ENCODE results near the gene GAD1.

The GAD1 gene

GRCh38 chr2:170823898-170824215 lies 7.2 kb downstream of the GAD1 start:
- no peak overlapping the region for H3K27ac ChIP-seq (ENCODE audit: low read length)
- no peaks in the 10 kb centered on the region for H3K79me2 ChIP-seq (ENCODE audit: low read length)
- no peak overlapping the region for H3K4me2 ChIP-seq (ENCODE audit: low read depth, low read length)
- no peak overlapping the region for H2AFZ ChIP-seq (ENCODE audit: low read length)
- H3K9me2 ChIP-seq (replicated peaks; ENCODE audit: insufficient read depth, low read length), result no peaks in the 10 kb centered on the region
- H3K4me1 ChIP-seq (ENCODE audit: low read length), result peaks cover 11% of the 10 kb centered on the region
- H3F3A ChIP-seq (ENCODE audit: insufficient read depth, low read length), result no peaks in the 10 kb centered on the region
- H3K4me3 ChIP-seq (ENCODE audit: low read length), result no peak overlapping the region
- no peak for DNase-seq
- no peaks in the 10 kb centered on the region for H3K36me3 ChIP-seq (replicated peaks; ENCODE audit: insufficient read depth, low read length)
- TF ChIP-seq EZH2phosphoT487 (IDR thresholded peaks at IDR 0.05; ENCODE audit: low read length), result no peak
- no peak for TF ChIP-seq EZH2 (optimal IDR thresholded peaks at IDR 0.05; ENCODE audit: low read depth, low read length)
- TF ChIP-seq, protein P1, sequence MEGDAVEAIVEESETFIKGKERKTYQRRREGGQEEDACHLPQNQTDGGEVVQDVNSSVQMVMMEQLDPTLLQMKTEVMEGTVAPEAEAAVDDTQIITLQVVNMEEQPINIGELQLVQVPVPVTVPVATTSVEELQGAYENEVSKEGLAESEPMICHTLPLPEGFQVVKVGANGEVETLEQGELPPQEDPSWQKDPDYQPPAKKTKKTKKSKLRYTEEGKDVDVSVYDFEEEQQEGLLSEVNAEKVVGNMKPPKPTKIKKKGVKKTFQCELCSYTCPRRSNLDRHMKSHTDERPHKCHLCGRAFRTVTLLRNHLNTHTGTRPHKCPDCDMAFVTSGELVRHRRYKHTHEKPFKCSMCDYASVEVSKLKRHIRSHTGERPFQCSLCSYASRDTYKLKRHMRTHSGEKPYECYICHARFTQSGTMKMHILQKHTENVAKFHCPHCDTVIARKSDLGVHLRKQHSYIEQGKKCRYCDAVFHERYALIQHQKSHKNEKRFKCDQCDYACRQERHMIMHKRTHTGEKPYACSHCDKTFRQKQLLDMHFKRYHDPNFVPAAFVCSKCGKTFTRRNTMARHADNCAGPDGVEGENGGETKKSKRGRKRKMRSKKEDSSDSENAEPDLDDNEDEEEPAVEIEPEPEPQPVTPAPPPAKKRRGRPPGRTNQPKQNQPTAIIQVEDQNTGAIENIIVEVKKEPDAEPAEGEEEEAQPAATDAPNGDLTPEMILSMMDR (IDR thresholded peaks at IDR 0.05; ENCODE audit: low read length), result no peak
- no peaks in the 10 kb centered on the region for H4K20me1 ChIP-seq (ENCODE audit: insufficient read depth, low read length)
- peaks cover 54% of the 10 kb centered on the region for H3K27me3 ChIP-seq (replicated peaks; ENCODE audit: insufficient read depth, low read length)
- H3K9me3 ChIP-seq (replicated peaks; ENCODE audit: insufficient read depth, low read length), result no peaks in the 10 kb centered on the region
- no peak overlapping the region for H3K9ac ChIP-seq (ENCODE audit: low read length)

- Histone ChIP-seq H2AFZ (ENCODE audit: low read length) (no peak overlapping the region), H3K4me3 (ENCODE audit: low read length) (no peak overlapping the region), H3K79me2 (ENCODE audit: low read length) (no peaks in the 10 kb centered on the region), H3K36me3 (replicated peaks; ENCODE audit: insufficient read depth, low read length) (no peaks in the 10 kb centered on the region), H3K4me2 (ENCODE audit: low read depth, low read length) (no peak overlapping the region), H3K9me3 (replicated peaks; ENCODE audit: insufficient read depth, low read length) (no peaks in the 10 kb centered on the region), H3K27ac (ENCODE audit: low read length) (no peak overlapping the region), H3F3A (ENCODE audit: insufficient read depth, low read length) (no peaks in the 10 kb centered on the region), H3K27me3 (replicated peaks; ENCODE audit: insufficient read depth, low read length) (peaks cover 47% of the 10 kb centered on the region), H3K9ac (ENCODE audit: low read length) (no peak overlapping the region), H3K4me1 (ENCODE audit: low read length) (peaks cover 11% of the 10 kb centered on the region), H4K20me1 (ENCODE audit: insufficient read depth, low read length) (no peaks in the 10 kb centered on the region), H3K9me2 (replicated peaks; ENCODE audit: insufficient read depth, low read length) (no peaks in the 10 kb centered on the region)
- DNase-seq, result no peak
- no peak for TF ChIP-seq EZH2 (optimal IDR thresholded peaks at IDR 0.05; ENCODE audit: low read depth, low read length)
- TF ChIP-seq, protein P1 (IDR thresholded peaks at IDR 0.05; ENCODE audit: low read length), result no peak
Measured at GRCh38 chr2:170824526-170825015, 7.9 kb downstream of the GAD1 start.

DNA sequence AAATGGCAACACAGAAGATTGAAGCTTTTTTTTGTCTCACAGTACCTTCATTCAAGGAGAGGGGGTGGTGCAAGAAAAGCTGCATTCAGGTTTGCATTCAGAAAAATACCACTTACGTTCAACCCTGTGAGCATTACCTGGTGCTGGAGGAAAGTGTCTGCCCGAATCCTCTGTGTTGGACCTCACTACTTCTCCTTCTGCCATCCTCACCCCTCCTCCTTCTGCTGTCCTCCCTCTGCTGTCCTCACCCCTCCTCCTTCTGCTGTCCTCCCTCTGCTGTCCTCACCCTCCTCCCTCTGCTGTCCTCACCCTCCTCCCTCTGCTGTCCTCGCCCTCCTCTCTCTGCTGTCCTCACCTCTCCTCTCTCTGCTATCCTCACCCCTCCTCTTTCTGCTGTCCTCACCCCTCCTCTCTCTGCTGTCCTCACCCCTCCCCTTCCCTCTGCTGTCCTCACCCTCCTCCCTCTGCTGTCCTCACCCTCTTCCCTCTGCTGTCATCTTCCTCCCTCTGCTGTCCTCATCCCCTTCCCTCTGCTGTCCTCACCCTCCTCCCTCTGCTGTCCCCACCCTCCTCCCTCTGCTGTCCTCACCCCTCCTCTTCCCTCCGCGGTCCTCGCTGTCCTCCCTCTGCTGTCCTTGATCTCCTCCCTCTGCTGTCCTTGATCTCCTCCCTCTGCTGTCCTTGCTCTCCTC lies 11.3 kb downstream of the GAD1 start:
- H3K27ac ChIP-seq (ENCODE audit: low read length), result no peak overlapping the region
- peaks cover 17% of the 10 kb centered on the region for H3K27me3 ChIP-seq (replicated peaks; ENCODE audit: insufficient read depth, low read length)
- no peaks in the 10 kb centered on the region for H3K79me2 ChIP-seq (ENCODE audit: low read length)
- no peak for DNase-seq
- H3F3A ChIP-seq (ENCODE audit: insufficient read depth, low read length), result no peaks in the 10 kb centered on the region
- TF ChIP-seq, protein P1 (IDR thresholded peaks at IDR 0.05; ENCODE audit: low read length), result no peak
- TF ChIP-seq EZH2phosphoT487 (IDR thresholded peaks at IDR 0.05; ENCODE audit: low read length) (no peak), EZH2 (optimal IDR thresholded peaks at IDR 0.05; ENCODE audit: low read depth, low read length) (no peak)
- H3K9ac ChIP-seq (ENCODE audit: low read length), result no peak overlapping the region
- H3K9me3 ChIP-seq (replicated peaks; ENCODE audit: insufficient read depth, low read length), result no peaks in the 10 kb centered on the region
- no peak overlapping the region for H2AFZ ChIP-seq (ENCODE audit: low read length)
- no peaks in the 10 kb centered on the region for H3K36me3 ChIP-seq (replicated peaks; ENCODE audit: insufficient read depth, low read length)
- no peak overlapping the region for H3K4me2 ChIP-seq (ENCODE audit: low read depth, low read length)
- no peaks in the 10 kb centered on the region for H3K9me2 ChIP-seq (replicated peaks; ENCODE audit: insufficient read depth, low read length)
- no peaks in the 10 kb centered on the region for H4K20me1 ChIP-seq (ENCODE audit: insufficient read depth, low read length)
- no peak overlapping the region for H3K4me3 ChIP-seq (ENCODE audit: low read length)
- H3K4me1 ChIP-seq (ENCODE audit: low read length), result no peaks in the 10 kb centered on the region

Data from MM.1S (cell line).